ENCODE measurements around the gene NOP14.

DNA sequence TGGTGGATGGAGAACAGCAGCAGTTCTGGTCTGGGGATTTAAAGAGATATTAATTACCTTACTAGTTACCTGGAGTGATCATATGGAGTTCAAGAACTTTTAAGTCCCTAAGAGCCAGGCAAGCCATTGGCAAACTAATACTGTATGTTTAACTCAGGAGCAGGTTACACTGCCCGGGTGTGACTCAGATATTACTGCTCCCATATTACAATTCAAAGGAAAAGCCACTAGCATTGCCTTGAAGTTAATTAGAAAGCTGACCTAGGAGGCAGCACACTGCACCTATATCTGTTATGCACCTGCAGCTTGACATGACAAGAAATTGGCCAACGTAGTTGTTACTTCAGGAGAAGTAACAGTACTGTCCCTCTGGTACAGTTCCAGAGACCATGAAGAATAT is 47.4 kb upstream of the NOP14 start:
- TF ChIP-seq POLR2A (IDR thresholded peaks at IDR 0.05; ENCODE audit: low read length) (no peak), GATA1 (IDR thresholded peaks at IDR 0.05; ENCODE audit: low read depth, low read length) (no peak)

Measured in erythroblast (primary cell).